ENCODE measurements around the gene OMP. TPM values are rescaled to one million over a fixed set of nuclear protein-coding genes. Genes with fewer than 3 reads are reported as not detected.
A peak's percentile ranks its signal among the peaks of the same experiment; 100 is the strongest.

The OMP gene
- total and polyA plus RNA-seq, 2 of the 13 experiments (the other 11 are each of a cell fraction or from before 2014, with no cell fraction given) = not detected

GRCh38 chr11:77095551-77096490, 6.8 kb upstream of the OMP start (continued):
- TF ChIP-seq ARHGAP35 (CRISPR knock-in tag; IDR thresholded peaks at IDR 0.05; ENCODE audit: borderline replicate concordance) = no peak
- TF ChIP-seq ZBTB25 (CRISPR knock-in tag; IDR thresholded peaks at IDR 0.05) = 0 out of 2 replicates have a peak, but pooled peaks have one; percentile 23
- peak; percentile 45; the same call in 1 of the 2 replicates for TF ChIP-seq MIER3 (CRISPR knock-in tag; IDR thresholded peaks at IDR 0.05; ENCODE audit: borderline replicate concordance)
- TF ChIP-seq ZNF891 (CRISPR knock-in tag; IDR thresholded peaks at IDR 0.05) = no peak
- TF ChIP-seq FOXK2 (IDR thresholded peaks at IDR 0.05) = no peak
- peak; percentile 59; the same call in 1 of the 2 replicates for TF ChIP-seq GZF1 (CRISPR knock-in tag; IDR thresholded peaks at IDR 0.05)
- peak; percentile 46; the same call in 1 of the 2 replicates for TF ChIP-seq SPEN (CRISPR knock-in tag; IDR thresholded peaks at IDR 0.05; ENCODE audit: low read depth)
- peak; percentile 24; the same call in 1 of the 2 replicates for TF ChIP-seq TFAP4 (IDR thresholded peaks at IDR 0.05; ENCODE audit: borderline replicate concordance, low read depth)
- TF ChIP-seq ZNF138 (CRISPR knock-in tag; IDR thresholded peaks at IDR 0.05; ENCODE audit: low read depth) = no peak
- TF ChIP-seq SNAPC2 (CRISPR knock-in tag; IDR thresholded peaks at IDR 0.05) = 0 out of 2 replicates have a peak, but pooled peaks have one; percentile 57
- peak; percentile 75 for TF ChIP-seq SALL1 (CRISPR knock-in tag; IDR thresholded peaks at IDR 0.05)
- peak; percentile 68 for TF ChIP-seq GABPB1 (CRISPR knock-in tag; IDR thresholded peaks at IDR 0.05)
- no peak for TF ChIP-seq AKNA (CRISPR knock-in tag; IDR thresholded peaks at IDR 0.05; ENCODE audit: borderline replicate concordance)
- TF ChIP-seq HDAC6 (IDR thresholded peaks at IDR 0.05; ENCODE audit: low read depth, low read length) = no peak
- TF ChIP-seq ZNF629 (CRISPR knock-in tag; conservative IDR thresholded peaks at IDR 0.05) = peak; percentile 94
- peak; percentile 87 for TF ChIP-seq HNF4A (CRISPR knock-in tag; IDR thresholded peaks at IDR 0.05)
- TF ChIP-seq KDM3A (CRISPR knock-in tag; IDR thresholded peaks at IDR 0.05; ENCODE audit: low read depth) = peak; percentile 48; the same call in 1 of the 2 replicates
- TF ChIP-seq MED1 (CRISPR knock-in tag; IDR thresholded peaks at IDR 0.05) = peak; percentile 68
- no peak for TF ChIP-seq ZNF569 (CRISPR knock-in tag; IDR thresholded peaks at IDR 0.05; ENCODE audit: borderline replicate concordance)
- TF ChIP-seq GPBP1L1 (CRISPR knock-in tag; IDR thresholded peaks at IDR 0.05) = no peak
- no peak for TF ChIP-seq ATF7-NPFF (CRISPR knock-in tag; IDR thresholded peaks at IDR 0.05; ENCODE audit: low read depth)

Data from HepG2 (cell line).